ENCODE data around the gene OLFML2A.

GRCh38 chr9:124766815-124767554 lies 9.9 kb upstream of the OLFML2A start:
- TF ChIP-seq, protein P1, sequence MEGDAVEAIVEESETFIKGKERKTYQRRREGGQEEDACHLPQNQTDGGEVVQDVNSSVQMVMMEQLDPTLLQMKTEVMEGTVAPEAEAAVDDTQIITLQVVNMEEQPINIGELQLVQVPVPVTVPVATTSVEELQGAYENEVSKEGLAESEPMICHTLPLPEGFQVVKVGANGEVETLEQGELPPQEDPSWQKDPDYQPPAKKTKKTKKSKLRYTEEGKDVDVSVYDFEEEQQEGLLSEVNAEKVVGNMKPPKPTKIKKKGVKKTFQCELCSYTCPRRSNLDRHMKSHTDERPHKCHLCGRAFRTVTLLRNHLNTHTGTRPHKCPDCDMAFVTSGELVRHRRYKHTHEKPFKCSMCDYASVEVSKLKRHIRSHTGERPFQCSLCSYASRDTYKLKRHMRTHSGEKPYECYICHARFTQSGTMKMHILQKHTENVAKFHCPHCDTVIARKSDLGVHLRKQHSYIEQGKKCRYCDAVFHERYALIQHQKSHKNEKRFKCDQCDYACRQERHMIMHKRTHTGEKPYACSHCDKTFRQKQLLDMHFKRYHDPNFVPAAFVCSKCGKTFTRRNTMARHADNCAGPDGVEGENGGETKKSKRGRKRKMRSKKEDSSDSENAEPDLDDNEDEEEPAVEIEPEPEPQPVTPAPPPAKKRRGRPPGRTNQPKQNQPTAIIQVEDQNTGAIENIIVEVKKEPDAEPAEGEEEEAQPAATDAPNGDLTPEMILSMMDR (IDR thresholded peaks at IDR 0.05) = no peak
- TF ChIP-seq POLR2A (IDR thresholded peaks at IDR 0.05) (no peak), EP300 (IDR thresholded peaks at IDR 0.05) (no peak)
